Effector memory CD4-positive, alpha-beta T cell (primary cell): ENCODE data around the gene SLC25A15.
"Not testable (repeated sequence)": the region's sequence is repeated elsewhere in the genome, so short reads cannot be mapped to it uniquely, and the experiment has no call there.

Source experiments
- DNase-seq, 3 donors: peaks; one replicate each; pipeline ENCODE4 v3.0.0-alpha.2; 2020
- H3K27ac ChIP-seq: 2 replicates; pipeline ENCODE4 v1.7.0; 2013; ENCODE audit warnings: mild to moderate bottlenecking, low read length, moderate library complexity; ENCODE audit not compliant: insufficient read depth, poor library complexity, severe bottlenecking
- H3K27me3 ChIP-seq: replicated peaks from 2 replicates; pipeline ENCODE4 v1.7.0; 2013; ENCODE audit warnings: mild to moderate bottlenecking, low read length; ENCODE audit not compliant: insufficient read depth, control insufficient read depth, poor library complexity, severe bottlenecking
- H3K36me3 ChIP-seq: 2 replicates; pipeline ENCODE4 v1.7.0; 2013; ENCODE audit warnings: mild to moderate bottlenecking, low read length, moderate library complexity; ENCODE audit not compliant: control insufficient read depth, insufficient read depth
- H3K4me1 ChIP-seq: 2 replicates; pipeline ENCODE4 v1.7.0; 2013; ENCODE audit warnings: low read length, mild to moderate bottlenecking; ENCODE audit not compliant: control insufficient read depth, insufficient read depth, poor library complexity, severe bottlenecking
- H3K4me3 ChIP-seq: 2 replicates; pipeline ENCODE4 v1.7.0; 2013; ENCODE audit warnings: low read length, low read depth, mild to moderate bottlenecking; ENCODE audit not compliant: insufficient read depth, poor library complexity, severe bottlenecking
- H3K9me3 ChIP-seq: 2 replicates; pipeline ENCODE4 v1.7.0; 2013; ENCODE audit warnings: mild to moderate bottlenecking, low read length, moderate library complexity; ENCODE audit not compliant: control insufficient read depth

Gene SLC25A15

GRCh38 chr13:40812724-40813445, 23.5 kb downstream of the SLC25A15 start:
- no peaks in the 10 kb centered on the region for H3K9me3 ChIP-seq
- no peaks in the 10 kb centered on the region for H3K27me3 ChIP-seq
- no peak overlapping the region for H3K27ac ChIP-seq
- no peak for DNase-seq
- H3K36me3 ChIP-seq, result peaks cover 20% of the 10 kb centered on the region
- no peak overlapping the region for H3K4me3 ChIP-seq
- no peaks in the 10 kb centered on the region for H3K4me1 ChIP-seq

DNA sequence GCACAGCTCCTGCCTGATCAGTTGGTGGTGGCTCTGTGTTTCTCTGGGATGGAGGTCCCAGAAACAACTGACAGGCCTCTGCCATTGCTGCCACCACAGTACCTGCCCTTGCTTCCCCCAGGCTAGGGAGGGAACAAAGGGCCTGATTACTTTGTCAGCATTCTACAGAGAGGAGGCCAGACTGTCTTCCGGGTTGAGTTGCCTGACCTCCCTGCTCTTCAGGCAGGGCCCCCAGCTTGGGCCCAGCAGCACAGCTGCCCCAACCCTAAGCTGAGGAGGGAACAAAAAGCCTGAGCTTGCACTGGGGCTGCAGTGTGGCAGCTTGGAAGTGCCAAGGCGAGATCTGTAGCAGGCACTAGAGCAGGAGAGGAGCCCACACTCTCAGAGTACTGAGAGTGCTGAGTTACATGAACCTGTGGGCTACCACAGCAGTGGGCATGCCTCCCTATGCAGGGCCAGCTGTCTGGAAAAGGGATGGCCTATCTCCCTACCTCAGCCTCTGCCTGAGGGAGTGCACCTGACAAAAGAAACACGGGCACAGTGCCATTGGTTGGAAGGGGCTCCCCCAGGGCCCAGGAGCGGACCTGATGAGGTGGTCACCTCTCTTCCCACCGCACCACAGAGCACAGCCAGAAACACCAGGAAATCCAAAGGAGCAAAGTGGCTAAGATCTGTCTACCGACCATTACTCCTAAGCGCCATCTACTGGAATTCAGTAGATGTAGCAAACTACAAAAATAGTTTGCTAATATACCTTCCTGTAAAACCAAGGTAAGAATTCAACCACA, 24.4 kb downstream of the SLC25A15 start:
- H3K4me3 ChIP-seq, result no peak overlapping the region
- peaks cover 16% of the 10 kb centered on the region for H3K36me3 ChIP-seq
- no peaks in the 10 kb centered on the region for H3K27me3 ChIP-seq
- H3K4me1 ChIP-seq, result no peaks in the 10 kb centered on the region
- no peak for DNase-seq
- H3K9me3 ChIP-seq, result no peaks in the 10 kb centered on the region
- H3K27ac ChIP-seq, result no peak overlapping the region

- Histone ChIP-seq H3K4me3 (no peak overlapping the region), H3K27me3 (no peaks in the 10 kb centered on the region), H3K36me3 (peaks cover 16% of the 10 kb centered on the region), H3K27ac (no peak overlapping the region), H3K4me1 (no peaks in the 10 kb centered on the region), H3K9me3 (no peaks in the 10 kb centered on the region)
- DNase-seq, result no peak
Observed at GRCh38 chr13:40814803-40815202, 25.4 kb downstream of the SLC25A15 start.

- Histone ChIP-seq H3K27me3 (no peaks in the 10 kb centered on the region), H3K4me3 (no peak overlapping the region), H3K27ac (no peak overlapping the region), H3K4me1 (no peaks in the 10 kb centered on the region), H3K36me3 (peaks cover 3% of the 10 kb centered on the region), H3K9me3 (no peaks in the 10 kb centered on the region)
- DNase-seq, result no peak
Observed at GRCh38 chr13:40818926-40819325, 29.5 kb downstream of the SLC25A15 start.

- DNase-seq, result no peak
- Histone ChIP-seq H3K27ac (no peak overlapping the region), H3K27me3 (no peaks in the 10 kb centered on the region), H3K36me3 (peaks cover 3% of the 10 kb centered on the region), H3K4me1 (no peaks in the 10 kb centered on the region), H3K9me3 (no peaks in the 10 kb centered on the region), H3K4me3 (no peak overlapping the region)
Observed at GRCh38 chr13:40819797-40820315, 30.4 kb downstream of the SLC25A15 start.

GRCh38 chr13:40839725-40840124, 50.3 kb downstream of the SLC25A15 start:
- not testable (repeated sequence) for H3K36me3 ChIP-seq, H3K9me3 ChIP-seq, H3K4me3 ChIP-seq, H3K4me1 ChIP-seq, H3K27me3 ChIP-seq, H3K27ac ChIP-seq, DNase-seq

- not testable (repeated sequence) for DNase-seq, H3K36me3 ChIP-seq, H3K4me1 ChIP-seq, H3K27me3 ChIP-seq, H3K27ac ChIP-seq, H3K9me3 ChIP-seq, H3K4me3 ChIP-seq
Observed at GRCh38 chr13:40840955-40841354, 51.5 kb downstream of the SLC25A15 start.
